HG03565 (cell line): ENCODE measurements around the gene CPLANE1.
"Not testable (repeated sequence)": the region's sequence is repeated elsewhere in the genome, so short reads cannot be mapped to it uniquely, and the experiment has no call there.

Experiments
- ATAC-seq: cut with Tn5 transposase; IDR thresholded peaks from one replicate; pipeline ENCODE4 v1.9.1; 2021; ENCODE audit warnings: mild to moderate bottlenecking, moderate library complexity; ENCODE audit not compliant: unreplicated experiment

The CPLANE1 gene

DNA sequence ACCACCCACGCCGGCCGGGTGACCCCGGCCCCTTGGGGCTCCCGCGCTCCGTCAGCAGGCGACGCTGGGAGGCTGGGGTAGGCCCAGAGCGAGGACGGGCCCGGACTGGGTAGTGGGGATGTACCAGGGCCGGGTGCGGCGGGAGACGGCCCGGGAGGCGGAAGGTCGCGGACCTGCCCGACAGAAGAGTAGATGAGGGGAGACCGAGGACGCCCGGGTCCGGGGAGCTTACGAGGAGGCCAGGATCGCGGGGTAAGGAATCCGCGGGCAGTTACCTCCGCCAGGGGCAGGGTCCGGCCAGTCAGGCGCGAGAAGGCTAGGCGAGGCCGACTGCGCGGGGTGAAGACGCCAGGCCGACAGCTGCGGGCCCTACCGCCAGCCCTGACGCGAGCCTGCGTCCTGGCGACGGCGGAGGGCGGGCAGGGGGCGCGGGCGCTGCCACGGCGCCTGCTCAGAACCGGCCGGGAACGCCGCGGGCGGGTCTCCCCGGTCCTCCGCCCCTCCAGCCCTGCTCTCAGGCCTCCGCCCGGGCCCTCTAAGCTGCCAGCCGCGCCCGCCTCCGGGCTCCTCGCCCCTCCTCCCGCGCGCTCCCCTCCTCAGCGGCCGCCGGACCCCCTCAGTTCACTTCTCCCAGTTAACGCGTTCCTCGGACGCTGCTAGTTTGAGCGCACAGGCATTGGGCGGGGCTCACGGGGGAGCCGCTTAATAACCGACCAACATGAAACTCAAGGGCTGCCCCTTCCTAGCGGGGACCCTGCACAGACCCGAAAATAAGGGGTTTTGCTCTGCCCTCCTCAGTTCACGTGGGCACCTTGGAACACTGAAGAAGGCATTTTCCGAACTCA, at the start of gene CPLANE1:
TSS of gene CPLANE1 (minus strand) at position 407 of the 845 bp plus-strand sequence. CDS start 1,678 bp downstream, outside the sequence.
- peak; percentile 64 for ATAC-seq

- ATAC-seq, result not testable (repeated sequence)
Measured at GRCh38 chr5:37296313-37296712, 47.1 kb upstream of the CPLANE1 start.

DNA sequence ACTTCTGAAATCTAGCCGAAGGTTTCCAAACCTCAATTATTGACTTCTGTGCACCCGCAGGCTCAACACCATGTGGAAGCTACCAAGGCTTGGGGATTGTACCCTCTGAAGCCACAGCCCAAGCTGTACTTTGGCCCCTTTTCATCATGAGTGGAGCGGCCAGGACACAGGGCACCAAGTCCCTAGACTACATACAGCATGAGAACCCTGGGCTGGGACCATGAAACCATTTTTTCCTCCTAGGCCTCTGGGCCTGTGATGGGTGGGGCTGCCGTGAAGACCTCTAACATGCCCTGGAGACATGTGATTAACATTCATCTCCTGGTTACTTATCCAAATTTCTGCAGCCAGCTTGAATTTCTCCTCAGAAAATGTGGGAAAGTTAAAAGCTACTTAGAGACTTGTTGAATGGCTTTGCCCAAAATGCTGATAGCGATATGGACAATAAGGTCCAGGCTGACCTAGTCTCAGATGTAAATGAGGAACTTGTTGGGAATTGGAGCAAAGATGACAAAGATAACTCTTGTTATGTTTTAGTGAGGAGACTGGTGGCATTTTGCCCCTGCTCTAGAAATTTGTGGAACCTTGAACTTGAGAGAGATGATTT, 34.1 kb upstream of the CPLANE1 start:
- ATAC-seq, result no peak

GRCh38 chr5:37275511-37275910, 26.3 kb upstream of the CPLANE1 start:
- ATAC-seq, result no peak

- no peak for ATAC-seq
Measured at GRCh38 chr5:37272511-37272910, 23.3 kb upstream of the CPLANE1 start.

- ATAC-seq, result not testable (repeated sequence)
Measured at GRCh38 chr5:37268100-37268499, 18.9 kb upstream of the CPLANE1 start.

DNA sequence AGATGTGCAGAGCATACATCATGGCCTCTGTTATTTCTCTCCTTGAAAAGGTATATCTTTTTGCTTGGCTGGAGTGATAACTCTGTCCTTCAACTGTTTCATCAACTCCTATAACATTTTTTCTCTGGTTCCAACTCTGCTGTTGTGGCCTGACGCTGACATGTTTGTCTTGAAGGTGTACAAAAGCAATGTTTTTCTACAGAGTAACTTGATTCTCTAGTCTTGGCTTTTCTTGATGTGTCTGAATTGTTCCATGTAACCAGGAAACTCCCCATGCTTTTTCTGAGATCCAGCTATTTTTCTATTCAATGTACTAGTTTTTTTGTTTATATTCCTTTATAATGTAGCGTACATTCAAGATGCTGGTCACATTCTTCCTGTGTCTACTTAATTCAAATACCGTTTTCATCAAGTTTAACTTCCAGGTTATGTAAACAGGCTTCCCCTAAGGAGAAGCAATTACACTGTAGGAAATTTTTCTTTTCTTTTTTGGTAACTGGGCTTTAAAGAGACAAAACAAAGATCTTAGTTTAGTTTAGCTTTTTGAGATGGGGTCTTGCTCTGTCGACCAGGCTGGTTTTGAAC, 6.7 kb upstream of the CPLANE1 start:
- no peak for ATAC-seq

GRCh38 chr5:37254581-37254980, 5.4 kb upstream of the CPLANE1 start:
- no peak for ATAC-seq

DNA sequence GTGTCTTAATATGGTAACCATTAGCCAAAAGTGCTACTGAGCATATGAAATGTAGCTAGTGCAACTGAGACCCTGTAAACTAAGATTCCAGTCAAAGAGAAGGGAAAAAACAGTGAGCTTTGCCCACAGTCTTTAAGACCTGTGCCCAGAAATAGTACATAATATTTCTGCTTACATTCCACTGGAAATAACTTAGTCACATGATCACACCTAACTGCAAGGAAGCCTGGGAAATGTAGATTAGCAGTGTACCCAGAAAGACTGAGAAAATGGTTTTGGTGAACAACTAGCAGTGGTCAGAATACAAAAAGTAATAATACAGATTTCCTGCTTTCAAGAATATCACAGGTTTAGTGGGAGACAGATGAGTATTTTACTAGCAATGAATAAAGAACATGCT, 2.5 kb upstream of the CPLANE1 start:
- ATAC-seq, result no peak

DNA sequence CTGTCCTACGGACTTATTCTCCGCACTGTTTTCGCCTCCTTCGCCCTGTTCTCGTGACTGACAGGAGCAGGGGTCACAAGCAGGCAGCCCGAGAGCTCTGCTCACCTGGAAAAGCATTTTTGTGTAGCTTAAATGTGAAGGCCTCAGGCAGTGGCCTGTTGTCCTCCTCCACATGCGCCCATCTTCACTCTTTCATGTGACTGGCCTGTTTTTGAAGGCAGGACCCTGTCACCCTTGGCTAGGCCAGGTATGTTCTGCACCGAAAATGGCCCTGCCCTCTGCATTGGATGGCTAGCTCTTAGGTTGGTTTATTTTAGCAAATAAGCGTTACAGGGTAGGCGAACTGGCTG, 614 bp upstream of the CPLANE1 start:
- no peak for ATAC-seq

DNA sequence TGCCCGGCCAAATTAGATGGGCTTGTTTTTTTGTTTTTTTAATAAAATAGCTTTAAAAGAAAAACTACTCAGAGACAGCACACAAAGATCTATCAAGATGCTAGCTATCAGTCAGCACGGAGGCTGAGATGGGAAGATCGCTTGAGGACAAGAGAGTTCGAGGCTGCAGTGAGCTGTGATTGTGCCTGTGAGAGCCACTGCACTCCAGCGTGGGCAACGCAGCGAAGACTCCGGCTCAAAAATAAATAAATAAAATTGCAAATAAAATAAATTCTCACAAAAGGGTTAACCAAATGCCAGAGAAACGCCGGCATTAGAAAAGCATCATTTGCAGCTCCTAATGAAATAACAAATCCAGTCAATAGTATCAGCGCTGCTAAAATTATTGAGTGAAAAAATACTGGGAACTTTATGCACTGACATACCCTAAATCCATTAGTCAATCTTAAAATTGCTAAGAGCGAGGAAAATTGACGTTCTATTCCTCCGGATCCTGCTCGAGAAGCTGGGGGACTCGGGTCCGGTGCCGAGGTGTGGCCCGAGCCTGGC, 681 bp downstream of the CPLANE1 start:
- no peak for ATAC-seq

GRCh38 chr5:37247496-37247895, 1.7 kb downstream of the CPLANE1 start:
- no peak for ATAC-seq

DNA sequence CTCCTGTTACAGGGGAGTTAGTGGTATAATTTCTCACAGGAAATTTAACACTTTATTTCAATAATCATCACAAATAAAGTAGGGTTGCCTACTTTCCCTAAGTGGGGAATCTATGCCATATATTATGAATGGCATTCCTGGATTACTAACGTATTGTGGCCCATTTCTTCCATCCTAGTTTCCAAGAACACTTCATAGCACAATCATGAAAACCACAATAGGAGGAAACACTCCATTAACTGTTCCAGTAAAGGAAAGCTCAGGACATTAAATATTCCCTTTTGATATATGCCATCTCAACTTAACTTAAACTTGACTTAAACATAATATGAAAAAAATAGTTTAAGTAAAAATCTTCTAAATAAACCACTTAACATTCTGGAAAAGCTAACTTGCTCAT, 2.1 kb downstream of the CPLANE1 start:
- ATAC-seq, result no peak

DNA sequence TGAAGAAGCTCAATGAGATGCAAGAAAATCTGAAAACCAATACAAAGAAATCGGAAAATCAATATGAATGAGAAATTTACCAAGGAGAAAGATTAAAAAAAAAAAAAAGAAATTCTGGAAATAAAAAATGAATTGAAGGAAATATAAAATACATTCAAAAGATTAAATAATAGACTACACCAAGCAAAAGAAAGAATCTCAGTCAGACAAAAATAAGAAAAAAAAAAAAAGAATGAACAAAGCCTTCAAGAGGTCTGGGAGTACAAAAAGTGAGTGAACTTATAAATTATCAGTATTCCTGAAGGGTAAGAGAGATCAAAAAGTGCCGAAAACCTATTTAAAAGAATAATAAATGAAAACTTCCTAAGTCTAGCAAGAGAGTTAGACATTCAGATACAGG, 14.9 kb downstream of the CPLANE1 start:
- no peak for ATAC-seq

DNA sequence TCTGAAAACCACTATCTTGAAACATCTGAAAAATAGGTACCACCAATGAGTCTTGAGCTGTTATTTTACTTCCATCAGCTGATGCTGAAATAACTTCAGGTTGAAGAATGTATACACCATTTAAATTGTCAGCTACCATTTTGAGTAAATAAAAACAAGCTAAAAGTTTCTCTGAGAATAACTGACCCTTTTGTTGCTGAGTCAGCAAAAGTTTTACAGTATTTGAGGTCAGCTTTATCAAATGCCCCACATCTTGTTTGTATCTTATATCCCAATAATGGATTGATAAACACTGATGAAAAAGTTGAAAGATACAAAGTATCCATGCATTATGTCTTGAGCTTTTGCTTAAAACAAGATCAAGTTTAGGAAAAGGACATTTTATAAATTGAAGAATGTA, 22.8 kb downstream of the CPLANE1 start:
- ATAC-seq, result no peak

- ATAC-seq, result no peak
Measured at GRCh38 chr5:37222181-37222580, 27.0 kb downstream of the CPLANE1 start.

DNA sequence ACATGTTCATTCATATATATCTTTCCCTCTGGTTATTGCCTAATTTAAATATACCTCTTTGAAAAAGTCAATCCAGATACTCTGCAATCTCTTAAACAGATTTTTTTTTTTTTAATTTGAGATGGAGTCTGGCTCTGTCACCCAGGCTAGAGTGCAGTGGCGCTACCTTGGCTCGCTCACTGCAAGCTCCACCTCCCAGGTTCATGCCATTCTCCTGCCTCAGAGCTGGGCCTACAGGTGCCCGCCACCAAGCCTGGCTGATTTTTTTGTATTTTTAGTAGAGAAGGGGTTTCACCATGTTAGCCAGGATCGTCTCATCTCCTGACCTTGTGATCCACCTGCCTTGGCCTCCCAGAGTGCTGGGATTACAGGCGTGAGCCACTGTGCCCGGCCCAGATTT, 28.8 kb downstream of the CPLANE1 start:
- ATAC-seq, result not testable (repeated sequence)

DNA sequence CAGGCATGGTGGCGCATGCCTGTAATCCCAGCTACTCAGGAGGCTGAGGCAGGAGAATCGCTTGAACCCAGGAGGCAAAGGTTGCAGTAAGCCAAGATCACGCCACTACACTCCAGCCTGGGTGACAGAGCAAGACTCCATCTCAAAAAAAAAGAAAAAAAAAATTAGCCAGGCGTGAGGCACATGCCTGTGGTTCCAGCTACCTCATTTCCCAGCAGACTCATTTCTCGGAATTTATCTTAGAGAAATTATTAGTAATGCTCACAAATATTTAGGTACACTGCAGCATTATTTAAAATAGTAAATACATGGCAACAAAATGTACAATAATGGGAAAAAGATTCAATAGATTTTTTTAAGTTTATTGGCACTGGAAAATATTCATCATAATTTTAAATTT, 29.8 kb downstream of the CPLANE1 start:
- not testable (repeated sequence) for ATAC-seq

DNA sequence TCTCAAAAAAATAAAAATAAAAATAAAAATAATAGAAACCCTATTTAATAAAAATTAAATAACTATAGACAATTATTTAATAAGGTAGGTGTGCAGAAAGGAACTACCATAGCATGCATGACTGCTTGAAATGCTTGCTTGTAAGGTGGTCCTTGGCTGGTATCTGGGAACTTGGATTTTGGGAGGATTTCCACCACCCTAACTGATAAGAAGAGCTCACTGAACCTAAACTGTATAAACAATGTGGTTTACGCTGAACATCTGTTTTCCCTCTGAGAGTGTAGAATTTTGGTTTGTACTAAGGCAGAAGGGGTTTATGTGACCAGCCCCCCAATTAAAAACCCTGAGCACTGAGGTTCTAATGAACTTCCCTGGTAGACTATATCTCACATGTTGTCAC, 31.2 kb downstream of the CPLANE1 start:
- no peak for ATAC-seq

DNA sequence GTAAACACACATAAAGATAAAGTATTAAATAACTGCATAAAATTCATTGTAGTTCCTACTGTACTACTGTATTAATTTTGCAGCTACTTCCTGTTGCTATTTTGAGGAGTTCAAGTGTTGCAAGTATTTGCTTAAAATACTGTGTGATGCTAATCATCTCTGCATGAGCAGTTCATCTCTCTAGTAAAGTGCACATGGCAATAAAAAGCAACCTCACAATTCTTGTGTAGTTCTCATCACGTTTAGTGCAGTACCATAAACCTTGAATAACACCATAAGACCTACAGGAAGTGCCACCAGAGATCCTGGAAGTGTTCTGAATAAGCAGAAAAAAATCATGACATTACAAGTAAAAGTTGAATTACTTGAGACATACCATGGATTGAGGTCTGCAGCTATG, 34.6 kb downstream of the CPLANE1 start:
- ATAC-seq, result no peak

GRCh38 chr5:37212096-37212495, 37.1 kb downstream of the CPLANE1 start:
- ATAC-seq, result no peak

DNA sequence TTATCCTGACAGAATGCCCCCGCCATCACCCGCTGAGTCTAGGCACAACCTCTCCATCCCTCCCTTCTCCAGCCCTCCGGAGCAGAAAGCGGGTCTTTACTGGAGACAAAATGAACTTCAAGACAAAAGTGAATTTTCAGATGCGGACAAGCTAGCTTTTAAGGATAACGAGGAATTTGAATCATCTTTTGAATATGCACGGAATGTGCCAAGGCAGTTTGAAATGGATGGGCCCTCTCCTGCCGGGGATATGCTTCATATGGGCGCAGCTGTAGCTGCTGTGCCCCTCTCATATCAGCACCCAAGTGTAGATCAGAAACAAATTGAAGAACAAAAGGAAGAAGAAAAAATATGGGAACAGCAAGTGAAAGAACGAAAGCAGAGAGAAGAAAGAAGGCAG, 37.5 kb downstream of the CPLANE1 start:
- ATAC-seq, result no peak
